RPMI7951 (cell line): ENCODE results near the gene KCNA1. TPM values are rescaled to one million over a fixed set of nuclear protein-coding genes. Genes with fewer than 3 reads are reported as not detected.

ENCODE experiments used
- DNase-seq: peaks from one replicate; pipeline ENCODE4 v3.0.0-alpha.2; 2012; ENCODE audit warnings: low read depth
- total RNA-seq: library from RNA; depleted of rRNA; stranded (reverse); fragments of >200 nt; shearing (Covaris generic); gene quantifications from 2 replicates; pipeline ENCODE4 v1.2.3, GENCODE V29; 2014; rRNA removed

Gene KCNA1
- total RNA-seq, 1 experiment from 2014 or later: not detected

GRCh38 chr12:4960547-4960946, 50.8 kb downstream of the KCNA1 start:
- no peak for DNase-seq

- no peak for DNase-seq
Observed at GRCh38 chr12:4961311-4961710, 51.6 kb downstream of the KCNA1 start.

DNA sequence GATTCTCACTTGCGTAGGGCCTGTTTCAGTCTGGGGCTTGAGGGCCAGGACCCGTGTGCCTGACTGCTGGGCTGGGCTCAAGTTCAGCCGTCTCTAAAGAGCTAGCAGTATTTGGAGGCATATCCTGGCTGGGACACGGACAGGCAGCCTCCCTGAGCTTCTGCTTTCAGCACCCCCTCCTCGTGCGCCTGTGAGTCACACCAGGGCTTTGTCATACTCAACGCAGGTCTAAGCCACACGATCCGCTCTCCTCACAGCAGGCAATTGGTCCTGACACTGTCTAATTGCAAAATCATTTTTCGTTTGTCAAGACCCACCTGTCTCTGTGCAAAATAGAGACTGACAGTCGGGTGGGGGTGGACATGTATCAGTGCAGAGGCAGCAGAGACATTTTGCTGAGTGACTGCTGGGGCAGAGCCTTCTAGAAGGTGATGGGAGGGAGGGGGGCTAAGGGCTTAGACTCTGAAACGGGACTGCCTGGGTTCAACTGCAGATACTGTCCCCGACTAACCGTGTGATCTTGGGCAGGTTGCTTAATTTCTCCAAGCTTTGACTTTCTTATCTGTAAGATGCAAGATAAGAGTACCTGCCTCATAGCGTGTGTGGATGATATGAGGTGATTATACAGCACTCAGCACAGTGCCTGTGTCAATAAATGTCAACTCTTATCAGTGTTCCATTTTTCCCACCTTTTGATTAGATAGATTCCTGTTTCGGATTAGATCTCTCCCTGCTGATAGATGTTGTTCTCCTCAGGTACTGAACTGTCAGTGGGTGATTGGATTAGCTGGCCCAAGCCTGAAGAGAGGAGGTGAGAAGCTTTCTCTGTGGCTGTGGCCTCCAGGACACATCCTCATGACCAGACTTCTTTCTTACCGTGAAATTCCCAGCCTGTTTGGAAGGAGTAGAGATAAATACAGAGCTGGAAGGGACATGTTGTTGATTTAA, 53.1 kb downstream of the KCNA1 start:
- peak; percentile 24 for DNase-seq

Other genes with a start within 250 kb of the KCNA1 start
- gene GALNT8, start 189.5 kb upstream of the KCNA1 start, total RNA-seq: not detected in 2 replicates
- not detected in 2 replicates for gene KCNA5, start 134.0 kb downstream of the KCNA1 start, total RNA-seq